ENCODE data around the gene METTL4. TPM values are rescaled to one million over a fixed set of nuclear protein-coding genes. Genes with fewer than 3 reads are reported as not detected.

The METTL4 gene
- polyA plus RNA-seq, 1 donor from 2014 or later: 12.7 TPM

- Histone ChIP-seq H3K9me3 (ENCODE audit: low read length) (no peaks in the 10 kb centered on the region), H3K9me2 (ENCODE audit: insufficient read depth, low read length) (no peaks in the 10 kb centered on the region), H3K4me2 (ENCODE audit: low read length) (no peak overlapping the region), H3K4me3 (ENCODE audit: low read length) (no peak overlapping the region), H3F3A (ENCODE audit: insufficient read depth, low read length, poor library complexity, severe bottlenecking) (no peaks in the 10 kb centered on the region), H3K79me2 (replicated peaks; ENCODE audit: insufficient read depth, low read length) (no peaks in the 10 kb centered on the region), H3K36me3 (ENCODE audit: insufficient read depth, low read length) (no peaks in the 10 kb centered on the region), H3K27me3 (ENCODE audit: insufficient read depth, low read depth, low read length) (no peaks in the 10 kb centered on the region), H3K9ac (ENCODE audit: low read length) (no peak overlapping the region), H3K27ac (ENCODE audit: low read length) (no peak overlapping the region), H2AFZ (ENCODE audit: low read depth, low read length) (no peak overlapping the region), H4K20me1 (ENCODE audit: insufficient read depth) (no peaks in the 10 kb centered on the region)
- TF ChIP-seq TAF1 (IDR thresholded peaks at IDR 0.05; ENCODE audit: low read depth) (no peak), RAD21 (conservative IDR thresholded peaks at IDR 0.05) (no peak), MXI1 (conservative IDR thresholded peaks at IDR 0.05; ENCODE audit: poor library complexity, severe bottlenecking) (no peak), SMC3 (conservative IDR thresholded peaks at IDR 0.05; ENCODE audit: poor library complexity) (no peak)
Measured at GRCh38 chr18:2535419-2535910, 35.8 kb downstream of the METTL4 start.

GRCh38 chr18:2534906-2535305 is 36.4 kb downstream of the METTL4 start:
- Histone ChIP-seq H3K4me2 (ENCODE audit: low read length) (no peak overlapping the region), H3K9me2 (ENCODE audit: insufficient read depth, low read length) (no peaks in the 10 kb centered on the region), H3K36me3 (ENCODE audit: insufficient read depth, low read length) (no peaks in the 10 kb centered on the region), H3F3A (ENCODE audit: insufficient read depth, low read length, poor library complexity, severe bottlenecking) (no peaks in the 10 kb centered on the region), H3K9me3 (ENCODE audit: low read length) (no peaks in the 10 kb centered on the region), H3K79me2 (replicated peaks; ENCODE audit: insufficient read depth, low read length) (no peaks in the 10 kb centered on the region), H3K9ac (ENCODE audit: low read length) (no peak overlapping the region), H3K4me3 (ENCODE audit: low read length) (no peak overlapping the region), H2AFZ (ENCODE audit: low read depth, low read length) (no peak overlapping the region), H4K20me1 (ENCODE audit: insufficient read depth) (no peaks in the 10 kb centered on the region), H3K27me3 (ENCODE audit: insufficient read depth, low read depth, low read length) (no peaks in the 10 kb centered on the region), H3K27ac (ENCODE audit: low read length) (no peak overlapping the region)
- no peak for TF ChIP-seq EP300 (conservative IDR thresholded peaks at IDR 0.05; ENCODE audit: poor library complexity, severe bottlenecking)
- no peak for TF ChIP-seq POLR2AphosphoS5 (IDR thresholded peaks at IDR 0.05)
- TF ChIP-seq CTCF (IDR thresholded peaks at IDR 0.05; ENCODE audit: poor library complexity, severe bottlenecking): no peak
- TF ChIP-seq TAF1 (IDR thresholded peaks at IDR 0.05; ENCODE audit: low read depth): no peak
- no peak for TF ChIP-seq EZH2 (IDR thresholded peaks at IDR 0.05; ENCODE audit: borderline replicate concordance, insufficient read depth, low read length, poor library complexity, severe bottlenecking)
- TF ChIP-seq REST (IDR thresholded peaks at IDR 0.05; ENCODE audit: borderline replicate concordance): no peak
- no peak for TF ChIP-seq RAD21 (conservative IDR thresholded peaks at IDR 0.05)
- TF ChIP-seq SMC3 (conservative IDR thresholded peaks at IDR 0.05; ENCODE audit: poor library complexity): no peak
- TF ChIP-seq MXI1 (conservative IDR thresholded peaks at IDR 0.05; ENCODE audit: poor library complexity, severe bottlenecking): no peak

All from neural cell (in vitro differentiated cells).